Keratinocyte (primary cell): ENCODE results near the gene RBM10.

Experiments used
- EZH2 ChIP-seq: IDR thresholded peaks from one replicate; pipeline ENCODE4 v1.6.1; 2012; ENCODE audit warnings: inconsistent platforms, mild to moderate bottlenecking, low read length, moderate library complexity
- TF ChIP-seq, protein P1 (sequence below), 3 experiments: IDR thresholded peaks in 1 of 3; conservative IDR thresholded peaks in 1 of 3; optimal IDR thresholded peaks in 1 of 3; 2 replicates in 2 of 3; 3 replicates in 1 of 3; pipeline versions ENCODE3 to v1.5.1; 2011; ENCODE audit warnings: low read length in 3 of 3, mild to moderate bottlenecking in 3 of 3, moderate library complexity in 2 of 3, control low read depth in 1 of 3, inconsistent platforms in 1 of 3; ENCODE audit not compliant: insufficient read depth in 2 of 3; ENCODE audit errors: extremely low read depth in 1 of 3

DNA sequence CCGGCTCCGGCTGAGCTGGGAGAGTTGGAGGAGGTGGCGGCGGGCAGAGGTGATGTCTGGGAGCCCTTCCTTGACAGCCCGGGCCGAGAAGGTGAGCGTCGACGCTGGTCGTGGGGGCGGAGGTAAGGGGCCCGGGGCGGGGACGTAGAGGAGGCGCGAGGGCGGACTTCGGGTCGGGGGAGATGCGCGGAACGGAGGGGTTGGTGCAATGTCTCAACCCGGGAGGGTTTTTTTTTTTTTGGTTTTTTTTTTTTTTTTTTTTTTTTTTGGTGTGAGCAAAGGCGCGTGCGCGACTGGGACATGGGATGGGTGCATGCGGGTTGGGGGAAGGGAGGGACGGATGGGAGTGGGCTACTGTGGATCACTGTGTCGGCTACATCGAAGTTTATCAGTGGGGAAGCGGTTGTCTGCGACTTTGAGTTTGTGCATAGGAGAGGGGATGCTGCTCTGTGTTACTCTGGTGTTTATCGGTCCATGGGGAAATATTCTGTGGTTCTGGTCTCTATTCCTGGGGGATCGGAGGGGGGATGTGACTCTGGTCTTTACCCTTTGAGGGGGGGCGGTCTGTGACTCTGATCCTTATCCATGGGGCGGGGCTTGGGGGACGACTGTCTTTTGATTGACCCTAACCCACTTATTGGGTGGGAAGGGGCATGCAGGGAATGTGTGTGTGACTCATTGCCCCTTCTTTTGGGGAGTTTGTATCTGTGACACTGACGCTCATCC is 537 bp downstream of the RBM10 start:
- TF ChIP-seq, protein P1, sequence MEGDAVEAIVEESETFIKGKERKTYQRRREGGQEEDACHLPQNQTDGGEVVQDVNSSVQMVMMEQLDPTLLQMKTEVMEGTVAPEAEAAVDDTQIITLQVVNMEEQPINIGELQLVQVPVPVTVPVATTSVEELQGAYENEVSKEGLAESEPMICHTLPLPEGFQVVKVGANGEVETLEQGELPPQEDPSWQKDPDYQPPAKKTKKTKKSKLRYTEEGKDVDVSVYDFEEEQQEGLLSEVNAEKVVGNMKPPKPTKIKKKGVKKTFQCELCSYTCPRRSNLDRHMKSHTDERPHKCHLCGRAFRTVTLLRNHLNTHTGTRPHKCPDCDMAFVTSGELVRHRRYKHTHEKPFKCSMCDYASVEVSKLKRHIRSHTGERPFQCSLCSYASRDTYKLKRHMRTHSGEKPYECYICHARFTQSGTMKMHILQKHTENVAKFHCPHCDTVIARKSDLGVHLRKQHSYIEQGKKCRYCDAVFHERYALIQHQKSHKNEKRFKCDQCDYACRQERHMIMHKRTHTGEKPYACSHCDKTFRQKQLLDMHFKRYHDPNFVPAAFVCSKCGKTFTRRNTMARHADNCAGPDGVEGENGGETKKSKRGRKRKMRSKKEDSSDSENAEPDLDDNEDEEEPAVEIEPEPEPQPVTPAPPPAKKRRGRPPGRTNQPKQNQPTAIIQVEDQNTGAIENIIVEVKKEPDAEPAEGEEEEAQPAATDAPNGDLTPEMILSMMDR (optimal IDR thresholded peaks at IDR 0.05 in 1 of 3, IDR thresholded peaks at IDR 0.05 in 1 of 3, conservative IDR thresholded peaks at IDR 0.05 in 1 of 3; ENCODE audit: extremely low read depth in 1 of 3, insufficient read depth in 2 of 3, low read length in 3 of 3), result no peak
- no peak for TF ChIP-seq EZH2
